ENCODE data around the gene CAMK1D.
"Not testable (repeated sequence)": the region's sequence is repeated elsewhere in the genome, so short reads cannot be mapped to it uniquely, and the experiment has no call there.

The CAMK1D gene

GRCh38 chr10:12435348-12435747 lies 86.0 kb downstream of the CAMK1D start:
- peaks cover 12% of the 10 kb centered on the region; the same call in 1 of the 2 replicates for H4K20me1 ChIP-seq (ENCODE audit: control insufficient read depth, insufficient read depth, low read depth, low read length)

GRCh38 chr10:12438919-12439692 lies 89.8 kb downstream of the CAMK1D start:
- peaks cover 5% of the 10 kb centered on the region; the same call in 1 of the 2 replicates for H3K9me3 ChIP-seq (ENCODE audit: control insufficient read depth, insufficient read depth, low read length)
- no peak overlapping the region for H3K27ac ChIP-seq (ENCODE audit: low read depth, low read length)
- TF ChIP-seq EZH2phosphoT487 (IDR thresholded peaks at IDR 0.05; ENCODE audit: borderline replicate concordance, low read length) (no peak), CTCF (IDR thresholded peaks at IDR 0.05; ENCODE audit: low read depth, low read length, poor library complexity, severe bottlenecking) (no peak)
- no peak overlapping the region for H3K4me2 ChIP-seq (ENCODE audit: low read length)
- no peaks in the 10 kb centered on the region for H3K4me1 ChIP-seq (ENCODE audit: control insufficient read depth, low read length)
- H3K27me3 ChIP-seq (ENCODE audit: control insufficient read depth, low read length) = no peaks in the 10 kb centered on the region
- no peaks in the 10 kb centered on the region for H3K9me2 ChIP-seq (replicated peaks; ENCODE audit: control insufficient read depth, low read length)
- H4K20me1 ChIP-seq (ENCODE audit: control insufficient read depth, insufficient read depth, low read depth, low read length) = no peaks in the 10 kb centered on the region
- peaks cover 33% of the 10 kb centered on the region for H3K36me3 ChIP-seq (ENCODE audit: control insufficient read depth, low read length)
- H3F3A ChIP-seq (ENCODE audit: control insufficient read depth, insufficient read depth) = no peaks in the 10 kb centered on the region
- H3K79me2 ChIP-seq (ENCODE audit: control insufficient read depth, low read length) = peaks cover 98% of the 10 kb centered on the region
- H3K4me3 ChIP-seq (ENCODE audit: low read length) = no peak overlapping the region

More at GRCh38 chr10:12435348-12435747, 86.0 kb downstream of the CAMK1D start:
- Histone ChIP-seq H3K27me3 (ENCODE audit: control insufficient read depth, low read length) (no peaks in the 10 kb centered on the region), H3K79me2 (ENCODE audit: control insufficient read depth, low read length) (peaks cover 95% of the 10 kb centered on the region), H3K27ac (ENCODE audit: low read depth, low read length) (no peak overlapping the region), H3K36me3 (ENCODE audit: control insufficient read depth, low read length) (peaks cover 29% of the 10 kb centered on the region), H3K4me1 (ENCODE audit: control insufficient read depth, low read length) (no peaks in the 10 kb centered on the region), H3K4me3 (ENCODE audit: low read length) (no peak overlapping the region), H3K9me3 (ENCODE audit: control insufficient read depth, insufficient read depth, low read length) (peaks cover 5% of the 10 kb centered on the region; the same call in 1 of the 2 replicates), H3F3A (ENCODE audit: control insufficient read depth, insufficient read depth) (no peaks in the 10 kb centered on the region), H3K9me2 (replicated peaks; ENCODE audit: control insufficient read depth, low read length) (no peaks in the 10 kb centered on the region), H3K4me2 (ENCODE audit: low read length) (no peak overlapping the region)
- TF ChIP-seq EZH2phosphoT487 (IDR thresholded peaks at IDR 0.05; ENCODE audit: borderline replicate concordance, low read length) (no peak), CTCF (IDR thresholded peaks at IDR 0.05; ENCODE audit: low read depth, low read length, poor library complexity, severe bottlenecking) (no peak)

- H3K27ac ChIP-seq (ENCODE audit: low read depth, low read length); H3K4me1 ChIP-seq (ENCODE audit: control insufficient read depth, low read length); H3K4me2 ChIP-seq (ENCODE audit: low read length); H4K20me1 ChIP-seq (ENCODE audit: control insufficient read depth, insufficient read depth, low read depth, low read length); H3F3A ChIP-seq (ENCODE audit: control insufficient read depth, insufficient read depth); H3K4me3 ChIP-seq (ENCODE audit: low read length); H3K27me3 ChIP-seq (ENCODE audit: control insufficient read depth, low read length); H3K9me2 ChIP-seq (replicated peaks; ENCODE audit: control insufficient read depth, low read length); H3K9me3 ChIP-seq (ENCODE audit: control insufficient read depth, insufficient read depth, low read length): not testable (repeated sequence)
- Histone ChIP-seq H3K36me3 (ENCODE audit: control insufficient read depth, low read length) (peaks cover 33% of the 10 kb centered on the region), H3K79me2 (ENCODE audit: control insufficient read depth, low read length) (peaks cover 98% of the 10 kb centered on the region)
Measured at GRCh38 chr10:12439767-12440166, 90.4 kb downstream of the CAMK1D start.

GRCh38 chr10:12443026-12443425 lies 93.7 kb downstream of the CAMK1D start:
- no peak overlapping the region for H3K4me2 ChIP-seq (ENCODE audit: low read length)
- peaks cover 16% of the 10 kb centered on the region for H3K36me3 ChIP-seq (ENCODE audit: control insufficient read depth, low read length)
- TF ChIP-seq CTCF (IDR thresholded peaks at IDR 0.05; ENCODE audit: low read depth, low read length, poor library complexity, severe bottlenecking) = no peak
- no peak for TF ChIP-seq EZH2phosphoT487 (IDR thresholded peaks at IDR 0.05; ENCODE audit: borderline replicate concordance, low read length)
- no peak overlapping the region for H3K27ac ChIP-seq (ENCODE audit: low read depth, low read length)
- H4K20me1 ChIP-seq (ENCODE audit: control insufficient read depth, insufficient read depth, low read depth, low read length) = peaks cover 5% of the 10 kb centered on the region
- H3F3A ChIP-seq (ENCODE audit: control insufficient read depth, insufficient read depth) = no peaks in the 10 kb centered on the region
- H3K9me3 ChIP-seq (ENCODE audit: control insufficient read depth, insufficient read depth, low read length) = peaks cover 5% of the 10 kb centered on the region; the same call in 1 of the 2 replicates
- no peak overlapping the region for H3K4me3 ChIP-seq (ENCODE audit: low read length)
- H3K4me1 ChIP-seq (ENCODE audit: control insufficient read depth, low read length) = no peaks in the 10 kb centered on the region
- peaks cover 94% of the 10 kb centered on the region for H3K79me2 ChIP-seq (ENCODE audit: control insufficient read depth, low read length)
- no peaks in the 10 kb centered on the region for H3K9me2 ChIP-seq (replicated peaks; ENCODE audit: control insufficient read depth, low read length)
- no peaks in the 10 kb centered on the region for H3K27me3 ChIP-seq (ENCODE audit: control insufficient read depth, low read length)

All from DOHH2 (cell line).